Tibial nerve (tissue), 3 donors: ENCODE results near the gene MEGF10.

Experiments used
- CTCF ChIP-seq, 5 experiments: fragments of 200-600 bp in 3 of 5; fragments of 450-650 bp in 2 of 5; sonication (generic) in 3 of 5; IDR thresholded peaks; one replicate each; pipeline ENCODE4 v1.5.1; 2016 to 2019; ENCODE audit warnings: antibody characterized with exemption in 5 of 5, mild to moderate bottlenecking in 3 of 5, moderate library complexity in 2 of 5
- POLR2A ChIP-seq, 2 donors: fragments of 450-650 bp; IDR thresholded peaks; one replicate each; pipeline ENCODE4 v1.6.1; 2017; ENCODE audit warnings: antibody characterized with exemption in 2 of 2, mild to moderate bottlenecking in 2 of 2, moderate library complexity in 2 of 2

GRCh38 chr5:127302509-127302908 is 11.9 kb downstream of the MEGF10 start:
- TF ChIP-seq POLR2A (IDR thresholded peaks at IDR 0.05) (no peak), CTCF (IDR thresholded peaks at IDR 0.05) (no peak)
